WERI-Rb-1 (cell line): ENCODE measurements around the gene OTULINL.
"Not testable (repeated sequence)": the region's sequence is repeated elsewhere in the genome, so short reads cannot be mapped to it uniquely, and the experiment has no call there.

Experiments
- DNase-seq: peaks from one replicate; pipeline ENCODE4 v3.0.0-alpha.2; 2020
- H3K27ac ChIP-seq: fragments of 250-450 bp; sonication (Bioruptor Pico); 2 replicates; pipeline ENCODE4 v1.5.1; 2020; ENCODE audit warnings: mild to moderate bottlenecking, moderate library complexity
- H3K27me3 ChIP-seq: fragments of 250-450 bp; sonication (Bioruptor Pico); 2 replicates; pipeline ENCODE4 v1.5.1; 2021; ENCODE audit warnings: mild to moderate bottlenecking, low read depth, moderate library complexity; ENCODE audit not compliant: insufficient read depth, severe bottlenecking
- H3K36me3 ChIP-seq: fragments of 250-450 bp; sonication (Bioruptor Pico); 2 replicates; pipeline ENCODE4 v1.5.1; 2020; ENCODE audit warnings: mild to moderate bottlenecking, moderate library complexity
- H3K4me3 ChIP-seq: 2 replicates; pipeline ENCODE4 v1.5.1; 2011; ENCODE audit warnings: low read depth, mild to moderate bottlenecking, control low read depth, low read length
- H3K9me3 ChIP-seq: fragments of 250-450 bp; sonication (Bioruptor Pico); 2 replicates; pipeline ENCODE4 v1.5.1; 2021; ENCODE audit warnings: mild to moderate bottlenecking, moderate library complexity; ENCODE audit not compliant: severe bottlenecking
- CTCF ChIP-seq: IDR thresholded peaks from 2 replicates; pipeline ENCODE4 v1.5.1; 2011; ENCODE audit warnings: low read depth, mild to moderate bottlenecking, control low read depth, inconsistent platforms, low read length

OTULINL gene

DNA sequence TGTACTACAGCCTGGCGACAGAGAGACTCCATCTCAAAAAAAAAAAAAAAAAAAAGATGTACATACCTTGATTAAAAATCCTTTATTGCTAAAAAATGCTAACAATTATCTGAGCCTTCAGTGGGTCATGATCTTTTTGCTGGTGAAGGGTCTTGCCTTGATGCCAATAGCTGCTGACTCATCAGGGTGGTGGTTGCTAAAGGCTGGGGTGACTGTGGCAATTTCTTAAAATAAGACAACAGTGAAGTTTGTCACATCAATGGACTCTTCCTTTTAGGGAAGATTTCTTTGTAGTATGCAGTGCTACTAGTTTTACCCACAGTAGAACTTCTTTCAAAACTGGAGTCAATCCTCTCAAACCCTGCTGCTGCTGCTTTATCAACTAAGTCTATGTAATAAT lies 33.9 kb upstream of the OTULINL start:
- Histone ChIP-seq H3K27ac (no peak overlapping the region), H3K4me3 (no peak overlapping the region)
- TF ChIP-seq CTCF = no peak

DNA sequence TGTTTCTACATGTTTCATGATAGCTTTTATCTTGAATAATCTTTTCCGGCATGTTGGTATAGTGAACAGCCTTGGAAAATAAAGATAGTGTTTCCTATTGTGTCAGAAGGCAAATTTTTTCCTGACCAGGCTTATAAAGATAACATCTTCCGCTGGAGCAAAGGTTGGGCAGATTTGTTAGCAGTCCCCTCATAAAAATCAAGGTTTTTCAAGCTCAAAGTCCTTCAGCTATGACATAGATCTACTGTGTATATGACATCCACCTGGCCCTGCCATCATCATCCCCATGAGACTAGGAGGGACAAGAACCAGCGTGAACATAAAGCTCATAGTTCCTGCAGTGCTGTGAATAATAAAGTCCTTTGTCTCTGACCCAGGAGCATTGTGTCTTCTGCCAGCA lies 30.4 kb upstream of the OTULINL start:
- Histone ChIP-seq H3K36me3 (no peaks in the 10 kb centered on the region), H3K27ac (no peak overlapping the region), H3K27me3 (no peaks in the 10 kb centered on the region), H3K9me3 (peaks cover 13% of the 10 kb centered on the region), H3K4me3 (no peak overlapping the region)
- no peak for TF ChIP-seq CTCF
- no peak for DNase-seq

More for the DNA sequence above, 33.9 kb upstream of the OTULINL start:
- Histone ChIP-seq H3K27me3 (no peaks in the 10 kb centered on the region), H3K36me3 (no peaks in the 10 kb centered on the region), H3K9me3 (peaks cover 7% of the 10 kb centered on the region)
- DNase-seq = no peak

DNA sequence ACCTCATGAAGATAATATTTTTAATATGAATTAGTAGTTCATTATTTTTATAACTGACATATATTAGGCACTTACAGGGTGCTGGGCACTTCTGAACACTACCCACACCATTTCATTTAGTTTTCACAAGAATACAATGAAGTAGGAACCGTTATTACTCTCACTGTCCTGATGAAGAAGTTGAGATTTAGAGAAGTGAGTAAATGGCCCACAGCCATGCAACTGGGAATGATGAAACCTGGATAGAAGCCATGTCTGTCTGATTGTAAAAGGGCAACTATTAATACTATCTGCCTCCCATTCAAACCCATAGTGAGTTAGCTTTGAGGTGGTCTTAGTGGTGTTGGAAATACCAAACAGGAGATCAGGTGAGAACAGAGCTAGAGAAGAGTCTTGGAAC lies 29.6 kb upstream of the OTULINL start:
- no peak overlapping the region for H3K4me3 ChIP-seq
- H3K27me3 ChIP-seq = no peaks in the 10 kb centered on the region
- TF ChIP-seq CTCF = no peak
- no peak for DNase-seq
- H3K9me3 ChIP-seq = peaks cover 13% of the 10 kb centered on the region
- no peak overlapping the region for H3K27ac ChIP-seq
- H3K36me3 ChIP-seq = no peaks in the 10 kb centered on the region

DNA sequence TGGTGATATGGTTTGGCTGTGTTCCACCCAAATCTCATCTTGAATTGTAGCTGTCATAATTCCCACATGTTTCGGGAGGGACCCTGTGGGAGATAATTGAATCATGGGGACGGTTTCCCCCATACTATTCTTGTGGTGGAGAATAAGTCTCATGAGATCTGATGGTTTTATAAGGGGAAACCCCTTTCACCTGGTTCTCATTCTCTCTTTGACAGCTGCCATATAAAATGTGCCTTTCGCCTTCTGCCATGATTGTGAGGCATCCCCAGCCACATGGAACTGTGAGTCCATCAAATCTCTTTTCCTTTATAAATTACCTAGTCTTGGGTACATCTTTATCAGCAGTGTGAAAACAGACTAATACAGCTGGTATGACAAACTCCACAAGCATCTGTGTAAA lies 27.3 kb upstream of the OTULINL start:
- H3K27me3 ChIP-seq, H3K36me3 ChIP-seq, H3K27ac ChIP-seq, DNase-seq, H3K4me3 ChIP-seq: not testable (repeated sequence)
- H3K9me3 ChIP-seq = peaks cover 13% of the 10 kb centered on the region

DNA sequence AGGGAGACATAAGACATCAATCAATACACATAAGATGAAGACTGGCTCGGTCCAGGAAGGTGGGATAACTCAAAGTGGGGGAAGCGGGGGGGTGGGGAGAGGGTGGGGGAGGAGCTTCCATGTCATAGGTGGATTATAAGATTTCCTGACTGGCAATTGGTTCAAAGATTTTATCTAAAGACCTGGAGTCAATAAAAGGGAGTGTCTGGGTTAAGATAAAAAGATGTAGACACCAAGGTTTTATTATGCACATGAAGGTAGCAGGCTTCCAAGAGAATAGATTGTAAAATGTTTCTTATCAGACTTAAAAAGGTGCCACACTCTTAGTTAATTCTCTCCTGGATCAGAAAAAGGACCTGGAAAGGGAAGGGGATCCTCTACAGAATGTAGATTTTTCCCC lies 25.6 kb upstream of the OTULINL start:
- H3K4me3 ChIP-seq = no peak overlapping the region
- peaks cover 13% of the 10 kb centered on the region for H3K9me3 ChIP-seq
- DNase-seq = no peak
- H3K27ac ChIP-seq = no peak overlapping the region
- no peaks in the 10 kb centered on the region for H3K27me3 ChIP-seq
- no peak for TF ChIP-seq CTCF
- H3K36me3 ChIP-seq = no peaks in the 10 kb centered on the region

- no peak for DNase-seq
- TF ChIP-seq CTCF = no peak
- H3K9me3 ChIP-seq = peaks cover 10% of the 10 kb centered on the region
- no peaks in the 10 kb centered on the region for H3K27me3 ChIP-seq
- no peak overlapping the region for H3K27ac ChIP-seq
- H3K4me3 ChIP-seq = no peak overlapping the region
- H3K36me3 ChIP-seq = no peaks in the 10 kb centered on the region
Observed at GRCh38 chr5:14557203-14557770, 24.3 kb upstream of the OTULINL start.
